HuH-7.5 (cell line): Measurements from ENCODE around the gene PPARGC1A.
A peak's percentile ranks its signal among the peaks of the same experiment; 100 is the strongest.

Experiments used
- DNase-seq: peaks from one replicate; pipeline ENCODE4 v3.0.0; 2011; ENCODE audit warnings: low spot score

Gene PPARGC1A

GRCh38 chr4:23889814-23890341 is at the start of gene PPARGC1A:
Gene PPARGC1A (minus strand): TSS chr4:23890047. CDS start chr4:23889957, 90 bp downstream.
- DNase-seq = peak; percentile 31

GRCh38 chr4:23938796-23939195 is 48.9 kb upstream of the PPARGC1A start:
- DNase-seq = no peak

GRCh38 chr4:23937173-23937572 is 47.3 kb upstream of the PPARGC1A start:
- no peak for DNase-seq

GRCh38 chr4:23934915-23935314 is 45.1 kb upstream of the PPARGC1A start:
- DNase-seq = no peak

- no peak for DNase-seq
These were observed 44.4 kb upstream of the PPARGC1A start for GRCh38 chr4:23934223-23934622.

- no peak for DNase-seq
These were observed 43.1 kb upstream of the PPARGC1A start for GRCh38 chr4:23932901-23933308.

GRCh38 chr4:23932186-23932585 is 42.3 kb upstream of the PPARGC1A start:
- no peak for DNase-seq

- DNase-seq = no peak
These were observed 41.6 kb upstream of the PPARGC1A start for GRCh38 chr4:23931489-23931830.

- no peak for DNase-seq
These were observed 41.1 kb upstream of the PPARGC1A start for GRCh38 chr4:23930750-23931488.

- DNase-seq = no peak
These were observed 39.4 kb upstream of the PPARGC1A start for GRCh38 chr4:23929248-23929647.

- no peak for DNase-seq
These were observed 34.7 kb upstream of the PPARGC1A start for GRCh38 chr4:23924556-23924955.

- no peak for DNase-seq
These were observed 34.0 kb upstream of the PPARGC1A start for GRCh38 chr4:23923840-23924239.

- no peak for DNase-seq
These were observed 33.3 kb upstream of the PPARGC1A start for GRCh38 chr4:23923141-23923540.

GRCh38 chr4:23922541-23923111 is 32.8 kb upstream of the PPARGC1A start:
- no peak for DNase-seq

GRCh38 chr4:23922013-23922412 is 32.2 kb upstream of the PPARGC1A start:
- no peak for DNase-seq

GRCh38 chr4:23921447-23921845 is 31.6 kb upstream of the PPARGC1A start:
- DNase-seq = no peak

- no peak for DNase-seq
These were observed 31.0 kb upstream of the PPARGC1A start for GRCh38 chr4:23920716-23921446.

GRCh38 chr4:23920296-23920695 is 30.4 kb upstream of the PPARGC1A start:
- DNase-seq = no peak

GRCh38 chr4:23916282-23916681 is 26.4 kb upstream of the PPARGC1A start:
- DNase-seq = no peak

GRCh38 chr4:23915459-23916132 is 25.7 kb upstream of the PPARGC1A start:
- DNase-seq = no peak

GRCh38 chr4:23911675-23912455 is 22.0 kb upstream of the PPARGC1A start:
- no peak for DNase-seq

GRCh38 chr4:23909671-23910070 is 19.8 kb upstream of the PPARGC1A start:
- no peak for DNase-seq
